Activated CD4-positive, alpha-beta T cell treated with anti-CD3 and anti-CD28 coated beads for 4 hours (primary cell): ENCODE results near the gene FSTL4.
"Not testable (repeated sequence)": the region's sequence is repeated elsewhere in the genome, so short reads cannot be mapped to it uniquely, and the experiment has no call there.

Experiments
- DNase-seq, 2 donors: peaks; one replicate each; pipeline ENCODE4 v3.0.0-alpha.2; 2020

The FSTL4 gene

GRCh38 chr5:133453084-133453780 is 159.1 kb downstream of the FSTL4 start:
- DNase-seq = no peak

DNA sequence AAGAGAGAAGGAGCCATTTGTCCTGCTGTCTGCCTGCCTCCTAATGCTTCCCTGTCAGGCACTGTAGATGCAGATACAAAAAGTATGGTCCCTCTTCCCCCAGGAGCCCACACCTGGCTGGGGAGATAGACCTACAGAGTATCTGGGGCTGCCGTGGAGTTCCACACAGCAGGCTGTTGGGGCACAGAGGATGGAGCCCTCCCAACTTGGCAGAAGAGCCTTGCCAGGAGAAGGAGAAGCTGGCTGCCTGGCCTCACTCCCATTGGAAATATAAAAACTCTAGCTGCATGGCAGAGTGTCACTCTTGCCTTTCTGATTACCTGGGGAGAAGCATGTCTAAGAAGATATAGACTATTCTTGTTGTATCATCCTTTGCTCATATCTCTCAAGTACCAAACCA is 160.4 kb downstream of the FSTL4 start:
- DNase-seq = no peak

GRCh38 chr5:133450286-133450685 is 162.1 kb downstream of the FSTL4 start:
- DNase-seq = no peak

GRCh38 chr5:133449181-133449580 is 163.2 kb downstream of the FSTL4 start:
- no peak for DNase-seq

DNA sequence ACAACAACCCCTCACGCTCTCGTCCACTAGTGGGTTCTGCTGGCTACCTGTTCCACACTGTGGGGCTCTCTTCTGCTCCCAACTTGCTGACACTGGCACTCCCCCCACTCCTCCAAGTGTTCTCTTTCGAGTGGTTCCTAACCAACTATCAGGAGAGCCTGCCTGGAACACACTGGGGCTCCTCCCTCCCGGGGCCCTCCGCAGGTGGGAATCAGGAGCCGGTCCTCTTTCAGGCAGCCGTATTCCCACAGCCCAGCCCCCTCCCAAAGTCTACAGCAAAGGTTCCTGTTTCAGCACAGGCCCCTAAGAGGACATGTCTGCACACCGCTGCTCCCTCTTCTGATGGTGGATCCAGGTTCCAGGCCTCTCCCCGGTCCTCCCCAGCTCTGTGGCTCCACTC is 165.9 kb downstream of the FSTL4 start:
- no peak for DNase-seq

- DNase-seq = no peak
These were observed 166.6 kb downstream of the FSTL4 start for GRCh38 chr5:133445744-133446143.

DNA sequence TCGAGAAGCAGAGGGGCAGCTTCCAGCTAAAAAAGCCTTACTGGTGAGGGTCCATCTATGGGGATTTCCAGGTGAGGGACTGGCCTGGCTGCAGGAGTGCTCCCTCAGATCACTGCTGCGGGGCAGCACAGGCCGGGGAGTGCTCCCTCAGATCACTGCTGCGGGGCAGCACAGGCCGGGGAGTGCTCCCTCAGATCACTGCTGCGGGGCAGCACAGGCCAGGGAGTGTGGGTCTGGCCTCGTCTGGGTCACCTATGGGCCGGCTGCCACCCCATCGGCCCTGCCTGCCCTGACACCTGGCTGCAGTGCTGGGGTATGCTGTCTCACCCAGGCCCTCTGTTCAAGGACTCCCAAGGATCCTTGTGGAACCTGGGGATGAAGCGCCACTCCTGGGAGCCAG is 167.1 kb downstream of the FSTL4 start:
- DNase-seq = not testable (repeated sequence)

DNA sequence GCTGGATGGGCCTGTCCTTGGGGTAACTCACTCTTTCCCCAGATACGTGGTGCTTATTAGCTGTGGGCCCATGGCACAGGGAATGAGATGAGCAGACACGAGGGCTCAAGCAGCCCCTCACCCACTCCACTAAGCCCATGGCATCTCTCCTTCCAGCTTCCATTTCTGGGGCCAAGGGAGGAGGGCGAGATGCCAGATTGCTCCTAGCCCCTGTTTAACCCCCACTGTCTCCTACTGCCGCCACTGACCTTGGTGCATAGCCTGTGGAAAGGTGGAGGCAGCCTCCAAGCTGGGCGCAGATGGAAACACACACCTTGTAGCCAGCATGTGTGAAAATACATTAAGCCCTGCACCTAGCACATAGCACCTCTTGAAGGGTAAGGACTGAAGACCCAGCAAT is 167.6 kb downstream of the FSTL4 start:
- DNase-seq = no peak

DNA sequence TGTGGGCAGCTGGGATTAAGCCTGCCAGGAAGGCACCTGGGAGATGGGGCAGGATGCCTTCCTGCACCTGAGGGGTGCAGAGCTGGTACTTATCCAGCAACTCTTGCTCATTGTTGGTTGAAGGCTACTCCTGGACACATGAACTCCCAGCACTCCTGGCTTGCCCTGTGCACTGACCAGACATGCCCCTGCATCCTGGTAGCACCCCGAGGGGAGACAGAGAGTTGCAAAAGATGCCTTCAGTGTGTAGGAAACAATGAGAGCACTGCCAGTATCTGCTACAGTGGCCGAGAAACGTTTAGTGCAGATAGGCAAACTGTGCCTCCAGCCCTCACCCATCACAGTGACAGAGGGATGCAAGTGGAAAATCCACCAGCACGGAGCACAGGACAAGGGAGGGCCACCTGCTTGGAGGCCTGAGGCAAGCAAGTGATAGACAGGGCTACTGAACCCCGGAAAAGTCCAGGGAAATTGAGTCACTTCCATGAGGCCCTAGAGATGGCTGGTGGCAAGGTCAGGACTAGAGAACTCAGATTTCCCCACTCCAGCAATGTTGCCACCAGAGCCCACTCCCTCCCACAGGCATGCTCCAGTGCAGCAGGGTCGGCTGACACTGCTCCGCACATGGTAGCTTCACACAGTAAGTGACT is 171.1 kb downstream of the FSTL4 start:
- no peak for DNase-seq

- no peak for DNase-seq
These were observed 171.8 kb downstream of the FSTL4 start for GRCh38 chr5:133440467-133441115.

GRCh38 chr5:133439859-133440258 is 172.5 kb downstream of the FSTL4 start:
- DNase-seq = no peak

DNA sequence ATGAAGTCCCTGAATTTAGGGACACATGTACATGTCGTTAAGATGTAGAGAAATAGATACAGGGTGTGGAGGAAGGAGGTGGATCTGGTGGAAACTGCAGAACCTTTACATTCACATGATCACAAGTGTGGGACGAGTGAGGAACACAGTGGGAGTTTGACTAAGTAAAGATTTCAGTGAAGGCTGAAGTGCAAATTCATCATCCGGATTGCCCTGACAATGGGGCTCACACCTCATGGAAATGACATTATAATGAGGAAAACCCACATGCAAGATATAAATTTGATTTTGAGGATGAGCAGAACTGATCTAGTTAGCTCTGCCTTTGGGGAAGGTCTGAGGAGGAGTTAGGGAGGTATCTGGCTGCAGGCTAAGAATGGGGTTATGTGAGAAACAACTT is 173.9 kb downstream of the FSTL4 start:
- DNase-seq = no peak

GRCh38 chr5:133434336-133434735 is 178.0 kb downstream of the FSTL4 start:
- no peak for DNase-seq

GRCh38 chr5:133433641-133434040 is 178.7 kb downstream of the FSTL4 start:
- no peak for DNase-seq

GRCh38 chr5:133432956-133433532 is 179.3 kb downstream of the FSTL4 start:
- DNase-seq = no peak

- no peak for DNase-seq
These were observed 180.9 kb downstream of the FSTL4 start for GRCh38 chr5:133431326-133431865.

GRCh38 chr5:133430095-133430494 is 182.2 kb downstream of the FSTL4 start:
- no peak for DNase-seq

- DNase-seq = no peak
These were observed 183.3 kb downstream of the FSTL4 start for GRCh38 chr5:133429046-133429445.

DNA sequence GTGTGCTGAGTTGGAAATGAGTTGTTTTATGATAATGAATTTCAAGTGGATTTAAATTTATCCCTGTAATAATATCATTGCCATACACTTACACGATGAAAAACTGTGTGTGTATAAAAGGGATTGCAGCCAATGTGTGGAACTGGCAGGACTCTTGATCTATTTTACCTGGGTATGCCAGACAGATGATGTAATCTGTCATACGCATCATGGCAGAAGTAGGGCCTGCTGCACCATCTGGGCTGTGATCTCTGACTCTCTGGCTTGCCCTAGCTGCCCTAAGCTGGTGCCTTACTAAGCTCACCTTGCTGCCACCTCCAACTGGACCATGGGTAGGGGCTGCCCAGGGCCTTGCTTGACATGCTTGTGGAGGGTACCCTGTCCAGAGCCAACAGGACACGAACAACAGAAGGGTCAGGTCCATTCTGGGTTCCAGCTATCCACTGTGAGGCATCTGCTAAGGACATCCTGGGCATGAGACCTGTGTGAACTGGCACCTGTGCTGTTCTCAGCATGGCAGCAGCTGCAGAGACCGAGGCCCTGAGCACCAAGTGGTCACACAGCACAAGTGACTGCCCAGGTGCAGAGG is 184.2 kb downstream of the FSTL4 start:
- DNase-seq = no peak

- no peak for DNase-seq
These were observed 185.1 kb downstream of the FSTL4 start for GRCh38 chr5:133427121-133427777.

DNA sequence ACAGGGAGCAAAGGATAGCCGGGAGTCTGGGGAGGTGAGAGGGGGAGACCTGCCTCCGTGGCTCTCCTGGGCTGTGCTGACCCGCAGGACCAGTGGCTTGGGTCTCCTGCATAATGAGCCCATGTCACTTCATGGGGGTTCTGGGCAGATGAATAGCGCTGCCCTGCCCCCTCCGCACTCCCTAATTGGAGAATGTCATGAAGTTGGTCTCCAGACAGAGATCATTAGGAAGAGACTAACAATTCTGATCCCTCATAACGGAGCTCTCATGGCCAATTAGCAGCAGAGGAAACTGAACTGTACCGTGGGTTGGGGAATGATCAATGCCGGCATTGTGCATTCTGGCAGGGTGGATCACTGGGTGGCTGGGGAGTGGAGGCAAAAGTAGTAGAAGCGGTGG is 186.1 kb downstream of the FSTL4 start:
- no peak for DNase-seq

GRCh38 chr5:133425764-133426163 is 186.6 kb downstream of the FSTL4 start:
- no peak for DNase-seq

DNA sequence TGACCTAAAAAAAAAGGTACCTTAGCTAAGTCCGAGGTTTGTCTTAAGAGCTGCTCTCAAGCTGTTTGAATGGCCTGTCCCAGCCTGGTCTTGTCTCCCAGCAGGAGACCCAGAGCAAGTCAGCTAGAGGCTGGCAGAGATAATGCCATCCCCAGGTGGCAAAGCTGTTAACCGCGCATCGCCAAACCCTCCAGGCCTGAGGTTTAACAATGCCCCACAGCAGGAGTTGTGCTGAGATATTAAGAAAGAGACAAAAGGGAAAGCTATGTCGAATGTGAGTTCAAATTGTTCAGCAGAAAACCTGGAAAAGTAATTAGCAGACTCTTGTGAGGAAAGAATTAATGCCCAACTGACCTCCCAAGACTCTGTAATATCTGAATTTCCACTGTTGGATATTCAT is 187.1 kb downstream of the FSTL4 start:
- DNase-seq = no peak
